GM23248 (cell line): ENCODE measurements around the gene SEMA3C.

Experiments
- EZH2 ChIP-seq: fragments of 200-600 bp; sonication (generic); IDR thresholded peaks from 2 replicates; pipeline ENCODE4 v1.6.1; 2018; ENCODE audit warnings: antibody characterized with exemption, mild to moderate bottlenecking; ENCODE audit not compliant: insufficient read depth, poor library complexity, severe bottlenecking
- EZH2phosphoT487 ChIP-seq: fragments of 200-600 bp; sonication (generic); IDR thresholded peaks from 2 replicates; pipeline ENCODE4 v1.6.1; 2018; ENCODE audit warnings: antibody characterized with exemption, moderate library complexity, mild to moderate bottlenecking, low read depth; ENCODE audit not compliant: insufficient read depth

DNA sequence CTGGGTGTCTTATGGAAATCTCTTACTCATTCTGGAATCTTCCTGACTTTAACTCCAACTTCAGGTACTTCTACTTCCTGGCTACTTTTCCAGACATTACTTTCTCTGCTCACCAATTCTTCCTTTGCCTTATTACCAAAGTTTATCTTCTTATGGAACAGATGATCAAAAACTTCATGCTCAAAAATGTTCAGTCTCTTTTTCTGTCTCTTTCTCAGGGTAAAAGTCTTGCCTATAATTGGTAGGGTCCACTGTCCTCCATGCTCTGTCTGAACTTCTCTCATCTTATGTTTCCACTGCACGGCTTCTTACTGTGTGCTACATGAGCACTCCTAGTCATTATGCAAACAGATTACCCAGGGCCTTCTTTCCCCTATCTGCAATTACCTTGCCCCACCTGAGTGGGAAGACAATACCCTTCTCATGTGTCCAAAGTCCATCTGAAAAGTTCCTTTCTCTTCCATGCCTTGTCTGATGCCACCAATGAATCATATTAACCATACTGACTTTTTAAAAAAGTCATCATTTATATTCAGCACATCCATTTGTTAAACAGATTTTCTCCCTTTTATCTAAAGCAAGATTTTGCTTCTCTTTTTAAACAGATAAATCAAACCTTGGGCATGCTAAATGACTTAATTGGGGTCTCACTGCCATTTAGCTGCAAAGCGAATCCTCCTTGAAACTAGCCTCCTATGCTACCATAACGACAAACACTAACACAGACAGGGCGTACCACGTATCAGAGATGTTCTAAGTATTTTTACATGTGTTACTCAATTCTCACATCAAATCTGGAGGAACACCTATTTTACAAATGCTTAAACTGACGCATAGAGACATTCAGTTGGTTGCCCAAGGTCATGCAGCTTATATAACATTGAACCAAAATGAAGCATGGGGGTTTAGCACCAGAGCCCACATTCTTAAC, 48.8 kb downstream of the SEMA3C start:
- TF ChIP-seq EZH2 = no peak
- no peak for TF ChIP-seq EZH2phosphoT487
